HG02678 (cell line): ENCODE measurements around the gene KIT.
"Not testable (repeated sequence)": the region's sequence is repeated elsewhere in the genome, so short reads cannot be mapped to it uniquely, and the experiment has no call there.

Source experiments
- ATAC-seq: cut with Tn5 transposase; IDR thresholded peaks from one replicate; pipeline ENCODE4 v1.9.1; 2021; ENCODE audit warnings: mild to moderate bottlenecking, moderate library complexity; ENCODE audit not compliant: unreplicated experiment

Gene KIT

GRCh38 chr4:54657551-54658251, at the start of gene KIT:
Gene KIT (plus strand): TSS chr4:54657957. CDS start chr4:54658015, 58 bp downstream.
- no peak for ATAC-seq

- no peak for ATAC-seq
These were observed 48.4 kb upstream of the KIT start for GRCh38 chr4:54609310-54609709.

GRCh38 chr4:54614149-54614548, 43.6 kb upstream of the KIT start:
- ATAC-seq: no peak

GRCh38 chr4:54620773-54621172, 37.0 kb upstream of the KIT start:
- no peak for ATAC-seq

- ATAC-seq: no peak
These were observed 32.4 kb upstream of the KIT start for GRCh38 chr4:54625391-54625790.

GRCh38 chr4:54626113-54626512, 31.6 kb upstream of the KIT start:
- no peak for ATAC-seq

- no peak for ATAC-seq
These were observed 25.2 kb upstream of the KIT start for GRCh38 chr4:54632537-54632936.

GRCh38 chr4:54633102-54633740, 24.5 kb upstream of the KIT start:
- not testable (repeated sequence) for ATAC-seq

- no peak for ATAC-seq
These were observed 22.4 kb upstream of the KIT start for GRCh38 chr4:54635318-54635717.

GRCh38 chr4:54637325-54637724, 20.4 kb upstream of the KIT start:
- no peak for ATAC-seq

GRCh38 chr4:54641101-54641500, 16.7 kb upstream of the KIT start:
- ATAC-seq: not testable (repeated sequence)

GRCh38 chr4:54643172-54643571, 14.6 kb upstream of the KIT start:
- no peak for ATAC-seq

GRCh38 chr4:54643958-54644751, 13.6 kb upstream of the KIT start:
- no peak for ATAC-seq

- ATAC-seq: no peak
These were observed 11.9 kb upstream of the KIT start for GRCh38 chr4:54645830-54646229.

- ATAC-seq: no peak
These were observed 10.7 kb upstream of the KIT start for GRCh38 chr4:54647070-54647469.

- no peak for ATAC-seq
These were observed 6.7 kb upstream of the KIT start for GRCh38 chr4:54651050-54651449.

- no peak for ATAC-seq
These were observed 3.0 kb upstream of the KIT start for GRCh38 chr4:54654753-54655152.

GRCh38 chr4:54657185-54657550, 589 bp upstream of the KIT start:
- no peak for ATAC-seq

GRCh38 chr4:54658252-54659093, 716 bp downstream of the KIT start:
- peak; percentile 51 for ATAC-seq

GRCh38 chr4:54659313-54659712, 1.6 kb downstream of the KIT start:
- ATAC-seq: no peak
